GM21423 (cell line): ENCODE measurements around the gene ARL4C.
"Not testable (repeated sequence)": the region's sequence is repeated elsewhere in the genome, so short reads cannot be mapped to it uniquely, and the experiment has no call there.

Experiments used
- ATAC-seq: cut with Tn5 transposase; IDR thresholded peaks from one replicate; pipeline ENCODE4 v1.9.1; 2021; ENCODE audit warnings: mild to moderate bottlenecking, moderate library complexity; ENCODE audit not compliant: unreplicated experiment

Gene ARL4C

GRCh38 chr2:234478121-234478858 is 18.6 kb downstream of the ARL4C start:
- ATAC-seq: no peak

DNA sequence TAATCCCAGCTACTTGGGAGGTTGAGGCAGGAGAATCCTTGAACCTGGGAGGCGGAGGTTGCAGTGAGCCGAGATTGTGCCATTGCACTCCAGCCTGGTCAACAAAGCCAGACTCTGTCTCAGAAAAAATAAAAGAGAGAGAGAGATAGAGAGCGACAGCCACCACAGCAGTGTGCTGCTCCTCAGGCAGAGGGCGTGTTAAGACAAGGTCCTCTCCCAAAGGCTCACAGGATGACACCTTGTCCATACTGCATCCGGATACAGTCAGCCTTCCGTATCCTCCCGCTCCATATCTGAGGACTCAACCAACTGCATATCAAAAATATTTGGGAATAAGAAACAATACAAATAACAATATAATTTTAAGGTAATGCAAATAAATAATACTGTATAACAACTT is 20.1 kb downstream of the ARL4C start:
- ATAC-seq: no peak

- no peak for ATAC-seq
These were observed 22.2 kb downstream of the ARL4C start for GRCh38 chr2:234474654-234475053.

DNA sequence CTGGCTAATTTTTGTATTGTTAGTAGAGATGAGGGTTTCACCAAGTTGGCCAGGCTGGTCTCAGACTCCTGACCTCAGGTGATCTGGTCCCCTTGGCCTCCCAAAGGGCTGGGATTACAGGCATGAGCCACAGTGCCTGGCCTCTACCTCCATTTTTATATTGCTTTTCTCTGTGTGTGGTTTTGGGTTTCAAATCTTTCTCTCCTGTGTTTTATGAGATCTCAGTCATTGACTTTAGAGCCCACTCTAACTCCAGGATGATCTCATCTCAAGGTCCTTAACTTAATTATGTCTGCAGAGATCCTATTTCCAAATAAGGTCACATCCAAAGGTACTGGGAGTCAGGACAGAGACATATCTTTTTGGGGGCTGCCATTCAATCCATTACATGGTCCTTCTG is 24.7 kb downstream of the ARL4C start:
- ATAC-seq: no peak

DNA sequence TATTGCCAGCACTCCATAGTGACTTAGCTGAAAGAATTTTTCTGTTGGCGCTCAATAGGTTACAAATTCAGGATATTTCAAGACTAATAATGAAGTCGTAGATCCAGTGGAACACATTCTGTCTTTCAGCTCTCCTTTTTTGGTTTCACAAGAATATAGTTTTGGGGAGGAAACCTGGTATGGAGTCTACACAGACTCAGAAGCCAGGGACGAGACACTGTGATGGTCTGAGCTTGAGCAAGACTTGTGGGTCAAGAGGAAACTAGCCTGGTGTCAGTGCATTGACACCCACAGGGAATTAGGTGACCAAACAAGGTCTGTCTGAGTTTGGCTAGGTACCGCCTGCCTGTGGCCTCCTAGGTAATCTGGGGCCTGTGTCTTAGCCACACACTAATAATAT is 26.9 kb downstream of the ARL4C start:
- no peak for ATAC-seq

GRCh38 chr2:234469251-234469845 is 27.5 kb downstream of the ARL4C start:
- ATAC-seq: no peak

- no peak for ATAC-seq
These were observed 28.4 kb downstream of the ARL4C start for GRCh38 chr2:234468503-234468902.

DNA sequence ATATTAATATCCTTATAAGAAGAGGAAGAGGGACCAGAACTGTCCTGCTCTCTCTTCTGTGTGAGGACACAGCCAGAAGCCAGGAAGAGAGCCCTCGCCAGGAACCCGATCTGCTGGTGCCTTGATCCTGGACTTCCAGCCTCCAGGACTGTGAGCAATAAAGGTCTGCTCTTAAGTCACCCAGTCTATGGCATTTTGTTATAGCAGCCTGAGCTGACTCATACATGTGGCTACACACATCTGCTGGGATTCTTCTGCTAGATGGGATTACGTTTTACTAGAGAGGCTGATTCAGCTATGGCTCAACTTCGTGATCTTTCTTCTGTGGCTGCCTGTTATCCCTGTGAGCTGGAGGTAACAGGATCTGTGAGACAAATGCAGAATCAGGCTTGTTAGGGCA is 29.6 kb downstream of the ARL4C start:
- no peak for ATAC-seq

- no peak for ATAC-seq
These were observed 32.6 kb downstream of the ARL4C start for GRCh38 chr2:234464291-234464645.

DNA sequence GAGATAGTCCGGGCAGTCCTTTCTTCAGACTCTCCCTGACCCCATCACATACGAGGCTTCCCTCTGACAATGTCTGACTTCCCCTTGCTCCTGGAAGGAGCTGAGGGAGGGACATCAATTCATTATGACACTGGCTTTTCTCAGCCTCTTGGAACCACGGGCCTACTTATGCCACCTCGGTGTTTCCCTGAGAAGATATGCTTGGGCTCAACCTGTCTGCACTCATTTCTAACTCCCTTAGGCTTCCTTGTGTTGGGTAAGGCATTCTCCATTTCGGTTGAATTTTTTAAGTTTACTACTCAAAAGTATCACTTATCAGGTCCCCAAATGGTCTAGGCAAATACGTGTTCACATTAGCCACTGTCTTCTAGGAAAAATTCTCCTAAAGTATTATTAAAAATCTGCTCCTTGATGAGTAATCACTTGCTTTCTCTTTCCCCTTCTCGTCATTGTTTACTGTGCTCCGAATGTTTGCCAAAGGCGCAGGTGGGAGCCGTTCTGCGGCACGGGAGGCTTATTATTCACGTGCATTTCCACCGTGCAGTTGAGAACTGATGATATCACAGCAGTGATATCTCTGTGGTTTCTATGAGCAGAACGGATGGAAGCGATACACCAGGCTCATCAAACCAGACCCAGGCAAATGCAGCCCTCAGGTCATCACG is 33.1 kb downstream of the ARL4C start:
- no peak for ATAC-seq

DNA sequence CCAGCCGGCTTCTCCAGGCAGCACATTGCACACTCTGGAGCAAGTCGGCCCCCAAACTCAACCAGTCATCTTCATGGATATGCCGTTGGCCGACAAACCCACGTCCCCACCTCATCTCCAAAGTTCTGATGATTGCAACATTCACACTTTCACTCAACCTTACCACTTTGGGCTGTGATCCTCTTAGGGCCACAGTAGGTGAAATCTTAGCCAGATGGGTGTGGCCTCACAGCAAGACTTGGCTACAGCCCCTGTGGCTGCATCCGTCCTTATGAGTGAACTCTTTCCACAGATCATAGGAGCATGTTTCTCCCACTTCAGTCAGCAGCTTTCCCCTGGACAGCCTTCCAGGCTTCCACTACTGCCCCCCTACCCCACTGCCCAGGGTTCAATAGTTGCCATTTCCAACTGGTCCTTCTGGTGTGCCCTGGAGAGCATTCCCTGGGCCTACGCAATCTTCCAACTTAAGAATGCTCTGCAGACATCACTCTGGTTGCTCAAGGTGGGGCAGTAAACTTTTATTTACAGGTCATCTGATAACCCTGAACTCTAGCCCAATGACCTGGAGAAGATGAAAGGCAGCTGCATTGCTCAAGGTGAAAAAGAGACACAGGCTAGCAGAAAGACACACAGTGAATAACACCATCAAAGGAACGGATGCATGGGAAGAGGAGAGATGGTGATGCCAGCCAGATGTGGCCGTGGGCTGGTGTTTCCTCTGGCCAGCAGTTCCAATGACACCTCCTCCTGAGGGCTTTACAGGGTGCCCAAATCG is 34.5 kb downstream of the ARL4C start:
- ATAC-seq: no peak

DNA sequence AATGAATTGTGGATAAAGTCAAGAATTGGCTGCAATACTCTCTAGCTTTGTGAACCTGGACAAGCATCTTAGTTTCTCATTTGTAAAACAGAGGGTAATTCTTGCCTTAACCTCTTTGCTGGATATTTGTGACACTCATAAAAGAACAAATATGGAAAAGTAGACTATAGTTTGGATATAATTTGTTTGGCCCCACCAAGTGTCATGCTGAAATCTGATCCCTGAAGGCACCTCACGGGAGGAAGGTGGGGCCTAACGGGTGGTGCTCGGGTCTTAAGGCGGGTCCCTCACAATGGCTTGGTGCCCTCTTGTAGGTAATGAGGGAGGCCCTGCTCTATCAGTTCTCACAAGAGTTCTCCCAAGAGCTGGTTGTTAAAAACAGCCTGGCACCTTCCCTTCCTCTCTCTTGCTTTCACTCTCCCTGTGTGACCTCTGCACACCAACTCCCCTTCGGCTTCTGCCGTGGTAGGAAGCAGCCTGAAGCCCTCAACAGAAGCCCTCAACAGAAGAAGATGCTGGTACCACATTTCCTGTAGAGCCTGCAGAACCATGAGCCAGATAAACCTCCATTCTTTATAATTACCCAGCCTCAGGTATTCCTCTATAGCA is 37.4 kb downstream of the ARL4C start:
- ATAC-seq: no peak

DNA sequence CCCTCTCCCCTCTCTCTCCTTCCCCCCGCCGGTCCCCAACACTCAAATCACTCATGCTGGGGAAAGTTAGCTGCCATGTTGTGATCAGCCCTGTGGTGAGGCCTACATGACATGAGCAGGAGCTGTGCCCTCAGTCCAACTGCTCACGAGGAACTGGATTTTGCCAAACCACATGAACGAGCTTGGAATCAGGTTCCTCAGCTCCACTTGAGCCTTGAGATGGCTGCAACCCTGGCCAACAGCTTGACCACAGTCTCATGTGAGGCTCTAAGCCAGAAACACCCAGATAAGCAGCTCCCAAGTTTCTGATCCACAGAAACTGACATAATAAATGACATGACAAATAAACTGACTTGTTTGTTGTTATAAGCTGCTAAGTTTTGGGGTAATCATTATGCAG is 38.4 kb downstream of the ARL4C start:
- no peak for ATAC-seq

DNA sequence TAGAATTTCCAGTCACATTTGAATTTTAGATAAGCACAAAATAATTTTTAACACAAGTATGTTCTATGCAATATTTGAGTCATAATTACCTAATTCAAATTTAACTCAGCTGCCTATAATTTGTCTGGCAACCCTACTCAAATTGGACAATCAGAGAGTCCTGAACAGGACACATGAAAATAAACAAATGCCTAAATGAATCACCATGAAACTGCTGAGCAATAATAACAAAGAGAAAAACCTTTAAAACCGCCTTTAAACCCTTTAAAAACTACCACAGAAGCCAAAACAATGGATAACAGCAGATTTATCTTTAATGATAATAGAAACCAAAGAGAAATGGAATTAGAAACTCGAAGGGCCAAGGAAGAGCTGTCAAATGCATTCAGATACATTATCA is 39.5 kb downstream of the ARL4C start:
- ATAC-seq: no peak

DNA sequence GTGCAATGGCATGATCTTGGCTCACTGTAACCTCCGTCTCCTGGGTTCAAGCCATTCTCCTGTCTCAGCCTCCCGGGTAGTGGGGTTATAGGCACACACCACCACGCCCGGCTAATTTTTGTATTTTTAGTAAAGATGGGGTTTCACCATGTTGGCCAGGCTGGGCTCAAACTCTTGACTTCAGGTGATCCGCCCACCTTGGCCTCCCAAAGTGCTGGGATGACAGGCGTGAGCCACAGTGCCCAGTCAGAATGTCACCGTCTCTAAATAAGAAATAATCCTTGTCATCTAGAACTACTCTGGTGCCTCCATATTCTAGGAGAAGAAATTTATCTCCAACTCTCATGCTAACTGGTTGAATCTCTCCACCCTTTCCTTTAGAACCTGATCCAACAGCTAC is 41.6 kb downstream of the ARL4C start:
- not testable (repeated sequence) for ATAC-seq

GRCh38 chr2:234454433-234454832 is 42.4 kb downstream of the ARL4C start:
- no peak for ATAC-seq

DNA sequence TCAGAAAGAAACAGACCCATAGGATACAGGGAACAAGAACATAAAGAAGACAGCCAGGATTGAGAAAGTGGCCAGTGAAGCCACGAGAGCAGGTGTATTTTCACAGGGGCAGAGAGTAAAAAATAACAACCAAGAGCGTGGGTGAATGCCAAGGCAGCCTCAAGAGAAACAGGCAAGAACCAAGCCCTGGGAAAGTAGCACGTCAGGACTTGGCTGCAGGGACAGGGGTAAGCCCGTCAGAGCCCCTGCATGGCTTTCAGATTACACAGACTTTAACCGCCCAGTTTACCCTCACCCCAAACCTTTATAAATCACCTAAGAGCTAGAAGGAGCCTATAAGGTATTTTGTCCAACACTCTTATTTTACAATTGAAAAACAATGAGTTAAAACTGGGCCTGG is 43.7 kb downstream of the ARL4C start:
- ATAC-seq: no peak

DNA sequence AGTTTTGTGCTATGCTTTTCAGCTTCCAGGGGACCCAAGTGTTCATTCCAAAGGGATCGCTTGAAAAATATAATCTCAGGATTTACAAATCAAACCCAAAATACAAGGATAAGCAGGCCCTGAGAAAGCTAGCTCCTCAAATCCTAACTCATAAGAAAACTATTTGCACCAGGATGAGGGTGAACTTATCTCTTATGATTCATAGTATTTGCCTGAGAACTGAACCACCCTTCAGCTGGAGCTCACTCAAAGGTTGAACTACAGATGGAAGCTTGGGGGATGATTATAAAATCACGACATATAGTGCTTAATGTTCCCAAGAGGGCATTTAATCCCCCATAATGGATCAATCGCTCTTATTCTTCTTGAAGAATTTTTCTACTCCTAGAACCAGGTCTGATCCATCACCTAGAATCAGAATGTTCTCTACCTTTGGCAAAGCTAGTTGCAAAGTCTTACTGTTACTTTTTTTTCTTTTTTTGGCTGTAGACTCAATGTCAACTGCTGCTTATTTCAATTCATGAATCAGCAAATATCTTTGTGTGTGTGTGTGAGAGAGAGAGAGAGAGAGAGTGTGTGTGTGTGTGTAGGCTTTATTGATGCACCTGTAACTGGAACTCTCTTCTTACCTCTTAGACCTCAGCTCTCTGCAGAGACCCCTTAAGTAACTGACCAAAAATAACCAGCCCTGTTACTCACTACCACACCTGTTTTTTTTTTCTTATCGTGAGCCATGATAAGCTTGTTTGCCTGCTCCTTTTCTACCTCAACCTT is 44.8 kb downstream of the ARL4C start:
- ATAC-seq: no peak

DNA sequence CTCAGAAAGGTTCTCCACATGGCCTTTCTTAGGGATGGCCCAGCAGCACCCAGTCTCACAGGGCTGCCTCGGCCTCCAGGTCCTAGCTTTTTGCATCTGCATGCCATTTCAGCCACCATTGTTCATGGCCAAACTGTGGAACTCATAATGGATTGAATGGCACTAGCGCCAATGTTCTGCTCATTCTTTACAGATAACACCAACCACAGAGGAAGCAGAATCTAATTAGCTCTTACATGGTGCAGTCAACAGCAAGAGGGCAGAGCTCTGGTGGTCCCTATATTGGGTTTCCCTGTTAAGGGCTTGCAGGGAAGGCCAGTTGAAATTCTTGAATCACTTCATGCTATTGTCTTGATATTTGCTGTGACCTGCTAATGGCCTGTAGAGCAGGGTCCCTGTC is 45.6 kb downstream of the ARL4C start:
- ATAC-seq: no peak

GRCh38 chr2:234450431-234451124 is 46.3 kb downstream of the ARL4C start:
- no peak for ATAC-seq
